GM19397 (cell line): ENCODE data around the gene SLC39A13.

Experiments
- ATAC-seq: cut with Tn5 transposase; IDR thresholded peaks from one replicate; pipeline ENCODE4 v1.9.1; 2021; ENCODE audit warnings: mild to moderate bottlenecking, moderate library complexity; ENCODE audit not compliant: unreplicated experiment

Gene SLC39A13

DNA sequence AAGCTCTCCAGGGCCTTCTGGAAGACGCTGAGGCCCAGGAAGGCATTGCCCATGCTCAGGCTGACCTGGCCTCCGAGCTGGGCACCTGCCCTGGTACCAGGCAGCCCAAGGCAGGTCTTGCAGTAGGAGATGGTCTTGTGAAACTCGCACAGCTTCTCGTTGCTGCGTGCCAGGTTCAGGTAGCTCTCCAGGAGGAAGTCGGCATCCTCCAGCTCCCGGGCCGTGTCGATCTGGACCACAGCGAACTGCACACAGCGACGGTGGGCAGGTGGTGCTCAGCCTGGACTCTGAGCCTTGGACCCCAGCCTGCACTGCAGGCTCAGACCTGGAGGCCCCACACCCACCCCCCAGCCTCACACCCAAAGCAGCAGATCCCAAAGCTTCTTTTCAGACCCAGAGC, 39.5 kb downstream of the SLC39A13 start:
- ATAC-seq = no peak

DNA sequence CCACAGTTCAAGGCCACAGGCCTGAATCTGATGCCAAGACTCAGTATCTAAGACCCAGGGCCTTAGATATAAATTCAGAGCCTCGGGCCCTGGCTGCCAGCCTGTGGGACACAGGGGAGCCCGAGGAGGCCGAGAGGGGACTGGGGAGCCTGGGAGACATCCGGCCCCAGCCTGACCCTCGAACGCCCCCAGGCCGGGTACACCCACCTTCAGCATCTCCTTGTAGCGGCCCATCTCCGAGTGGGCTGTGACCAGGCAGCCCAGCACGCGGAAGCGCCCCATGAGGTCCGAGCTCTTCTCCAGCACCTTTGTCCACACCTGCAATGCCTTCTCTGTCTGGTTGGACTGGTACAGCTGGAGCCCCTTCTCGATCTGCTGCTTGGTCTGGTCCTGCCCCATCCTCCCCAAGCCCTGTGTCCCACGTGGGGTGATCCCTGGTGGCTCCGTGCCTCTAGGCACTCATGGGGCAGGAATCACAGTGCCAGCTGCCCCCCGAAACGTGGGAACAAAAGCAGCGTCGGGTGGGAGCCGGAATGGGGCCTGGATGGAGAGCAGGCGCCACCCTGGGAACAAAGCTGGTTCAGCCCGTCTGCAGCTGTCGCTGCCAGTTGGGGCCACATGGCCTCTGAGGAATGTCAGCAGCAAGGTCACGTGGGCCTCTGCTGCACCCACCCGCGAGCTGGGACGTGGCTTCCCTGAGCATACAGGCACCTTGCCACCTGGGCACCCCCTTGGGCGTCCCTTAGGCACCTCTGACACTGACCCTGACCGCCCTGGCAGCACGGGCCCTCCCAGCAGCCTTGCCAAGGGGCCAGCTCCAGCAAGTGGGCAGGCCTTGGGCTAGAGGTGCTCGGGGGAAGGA, 40.4 kb downstream of the SLC39A13 start, which contains the start of gene RAPSN:
Gene RAPSN (minus strand): TSS at position 571 of the 862 bp plus-strand sequence. CDS start 172 bp downstream, at position 399.
- no peak for ATAC-seq

DNA sequence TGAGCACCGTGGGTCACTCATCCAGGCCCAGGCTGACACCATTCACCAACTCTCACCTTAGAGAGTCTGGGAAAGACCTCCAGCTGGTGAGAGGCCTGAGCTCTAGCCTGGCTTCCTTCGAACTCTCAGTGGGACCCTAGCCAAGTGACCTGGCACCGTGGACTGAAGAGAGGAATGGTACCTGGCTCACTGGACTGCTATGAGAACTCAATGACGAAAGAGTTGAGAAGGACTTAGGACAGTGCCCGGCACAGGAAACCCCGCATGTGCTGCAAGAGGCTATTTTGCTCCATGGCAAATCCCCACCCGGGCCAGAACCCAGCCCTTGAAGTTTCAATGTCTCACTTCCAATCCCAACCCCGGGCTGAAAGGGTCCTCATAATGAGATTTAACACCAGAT, 41.2 kb downstream of the SLC39A13 start:
- no peak for ATAC-seq

DNA sequence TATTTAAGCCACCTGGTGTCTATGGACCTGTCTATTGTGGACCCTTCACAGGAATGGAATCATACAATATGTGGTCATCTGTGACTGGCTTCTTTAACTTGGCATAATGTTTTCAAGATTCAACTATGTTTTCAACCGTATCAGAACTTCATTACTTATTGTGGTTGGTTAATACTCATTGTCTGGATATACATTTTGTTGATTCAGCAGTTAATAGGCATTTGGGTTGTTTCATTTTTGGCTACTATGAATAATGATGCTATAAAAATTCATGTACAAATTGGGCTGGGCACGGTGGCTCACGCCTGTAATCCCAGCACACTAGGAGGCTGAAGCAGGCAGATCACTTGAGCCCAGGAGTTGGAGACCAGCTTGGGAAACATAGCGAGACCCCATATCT, 43.0 kb downstream of the SLC39A13 start:
- ATAC-seq = no peak

DNA sequence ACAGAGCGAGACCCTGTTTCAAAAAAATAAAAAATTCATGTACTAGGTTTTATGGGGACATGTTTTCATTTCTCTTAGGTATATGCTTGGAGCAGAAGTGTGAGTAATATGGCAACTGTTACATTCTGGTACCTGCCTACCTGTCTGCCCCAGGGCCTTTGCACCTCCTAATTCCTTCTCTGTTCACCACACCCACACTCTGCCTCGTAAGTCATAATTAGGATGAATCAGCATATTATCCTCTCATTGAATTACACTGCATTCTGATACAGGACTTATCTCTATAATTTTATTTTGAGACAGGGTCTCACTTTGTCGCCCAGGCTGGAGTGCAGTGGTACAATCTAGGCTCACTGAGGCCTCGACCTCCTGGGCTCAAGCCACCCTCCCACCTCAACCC, 43.6 kb downstream of the SLC39A13 start:
- ATAC-seq = no peak

DNA sequence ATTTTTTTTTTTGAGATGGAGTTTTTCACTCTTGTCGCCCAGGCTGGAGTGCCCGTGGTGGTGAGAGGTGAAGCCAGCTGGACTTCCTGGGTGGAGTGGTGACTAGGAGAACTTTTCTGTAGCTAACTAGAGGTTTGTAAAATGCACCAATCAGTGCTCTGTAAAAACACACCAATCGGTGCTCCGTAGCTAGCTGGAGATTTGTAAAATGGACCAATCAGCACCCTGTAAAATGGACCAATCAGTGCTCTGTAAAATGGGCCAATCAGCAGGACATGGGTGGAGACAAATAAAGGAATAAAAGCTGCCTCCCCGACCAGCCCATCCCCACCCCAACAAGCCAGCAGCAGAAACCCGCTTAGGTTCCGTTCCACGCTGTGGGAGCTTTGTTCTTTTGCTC, 45.0 kb downstream of the SLC39A13 start:
- ATAC-seq = no peak

DNA sequence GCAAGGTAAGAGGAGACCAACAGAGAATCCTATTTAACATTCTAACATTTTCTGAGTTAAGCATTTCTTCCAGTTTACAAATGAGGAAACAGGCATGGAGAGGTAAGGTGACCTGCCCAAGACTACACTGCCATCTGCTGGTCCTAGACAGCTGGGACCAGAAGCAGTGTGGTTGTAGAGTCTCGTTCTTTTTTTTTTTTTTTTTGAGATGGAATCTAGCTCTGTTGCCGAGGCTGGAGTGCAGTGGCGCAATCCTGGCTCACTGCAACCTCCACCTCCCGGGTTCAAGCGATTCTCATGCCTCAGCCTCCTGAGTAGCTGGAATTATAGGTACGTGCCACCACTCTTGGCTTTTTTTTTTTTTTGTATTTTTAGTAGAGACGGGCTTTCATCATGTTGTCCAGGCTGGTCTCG, 45.9 kb downstream of the SLC39A13 start:
- peak; percentile 55 for ATAC-seq

DNA sequence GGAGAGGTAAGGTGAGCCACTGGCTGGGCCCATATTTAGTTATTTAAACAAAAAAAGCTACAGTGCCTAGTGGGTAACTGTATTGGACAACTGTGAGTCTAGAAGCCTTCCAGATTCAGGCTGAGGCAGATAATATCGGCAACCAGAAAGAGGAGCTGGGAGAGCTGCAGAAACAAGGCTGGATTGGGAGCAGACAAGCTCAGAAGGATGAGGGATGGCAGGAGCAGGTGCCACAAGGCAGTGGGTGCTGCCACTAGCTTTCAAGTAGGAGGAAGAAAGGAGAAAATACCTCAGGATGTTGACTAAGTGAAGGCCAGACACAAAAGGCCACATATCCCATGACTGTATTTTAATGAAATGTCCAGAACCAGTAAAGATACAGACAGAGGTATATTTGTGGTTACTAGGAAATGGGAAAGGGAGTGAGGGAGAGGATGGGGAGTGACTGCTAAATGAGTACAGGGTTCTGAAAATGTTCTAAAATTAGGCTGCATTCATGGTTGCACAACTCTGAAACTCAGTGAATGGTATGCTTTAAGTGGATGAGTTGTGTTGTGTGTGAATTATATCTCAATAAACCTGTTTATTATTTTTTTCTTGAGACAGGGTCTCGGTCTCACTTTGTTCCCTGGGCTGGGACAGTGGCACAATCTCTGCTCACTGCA, 52.3 kb downstream of the SLC39A13 start:
- ATAC-seq = no peak

DNA sequence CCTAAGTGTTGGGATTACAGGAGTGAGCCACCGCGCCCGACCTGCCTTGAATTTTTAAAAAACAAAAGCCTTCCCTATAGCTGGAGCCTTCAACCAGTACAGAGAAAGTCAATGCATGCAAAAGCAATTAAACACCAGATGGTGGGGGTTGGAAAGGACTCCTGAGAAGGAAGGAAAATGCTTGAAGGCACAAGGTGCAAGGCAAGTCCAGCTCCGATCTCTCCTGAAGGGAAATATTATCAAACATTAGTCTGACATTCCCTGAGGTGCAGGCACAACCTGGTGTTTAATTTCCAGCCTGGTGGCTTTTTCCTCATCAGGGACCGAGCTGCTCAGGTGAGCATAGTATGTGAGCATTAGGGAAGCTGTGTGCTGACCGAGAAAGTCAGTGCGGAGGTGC, 53.5 kb downstream of the SLC39A13 start:
- no peak for ATAC-seq

DNA sequence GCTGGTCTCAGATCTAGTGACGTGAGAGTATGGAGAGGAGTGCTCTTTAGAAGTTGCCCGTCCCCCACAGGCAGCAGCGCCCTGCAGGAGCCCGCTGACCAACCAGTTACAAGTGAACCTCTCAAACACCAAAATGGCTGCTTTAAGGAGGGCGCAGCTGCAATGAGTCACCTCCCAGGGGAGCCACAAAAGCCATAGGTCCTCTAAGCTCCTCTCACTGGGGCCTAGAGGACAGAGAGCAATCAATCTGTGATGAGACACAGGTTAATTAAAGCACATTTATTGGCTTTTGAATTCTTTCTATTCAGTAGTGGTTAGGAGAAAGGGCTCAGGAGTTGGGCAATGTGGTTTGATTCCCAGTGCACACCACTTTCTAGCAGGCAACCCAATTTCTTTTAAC, 56.1 kb downstream of the SLC39A13 start:
- ATAC-seq = no peak
